ENCODE results near the gene CDC42BPA. TPM values are rescaled to one million over a fixed set of nuclear protein-coding genes. Genes with fewer than 3 reads are reported as not detected.

Gene CDC42BPA
- total and polyA plus RNA-seq, 2 of the 13 experiments (the other 11 are each of a cell fraction or from before 2014, with no cell fraction given), result 6.5 to 16.0 TPM

- TF ChIP-seq, protein P1, sequence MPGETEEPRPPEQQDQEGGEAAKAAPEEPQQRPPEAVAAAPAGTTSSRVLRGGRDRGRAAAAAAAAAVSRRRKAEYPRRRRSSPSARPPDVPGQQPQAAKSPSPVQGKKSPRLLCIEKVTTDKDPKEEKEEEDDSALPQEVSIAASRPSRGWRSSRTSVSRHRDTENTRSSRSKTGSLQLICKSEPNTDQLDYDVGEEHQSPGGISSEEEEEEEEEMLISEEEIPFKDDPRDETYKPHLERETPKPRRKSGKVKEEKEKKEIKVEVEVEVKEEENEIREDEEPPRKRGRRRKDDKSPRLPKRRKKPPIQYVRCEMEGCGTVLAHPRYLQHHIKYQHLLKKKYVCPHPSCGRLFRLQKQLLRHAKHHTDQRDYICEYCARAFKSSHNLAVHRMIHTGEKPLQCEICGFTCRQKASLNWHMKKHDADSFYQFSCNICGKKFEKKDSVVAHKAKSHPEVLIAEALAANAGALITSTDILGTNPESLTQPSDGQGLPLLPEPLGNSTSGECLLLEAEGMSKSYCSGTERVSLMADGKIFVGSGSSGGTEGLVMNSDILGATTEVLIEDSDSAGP (CRISPR knock-in tag; IDR thresholded peaks at IDR 0.05; ENCODE audit: borderline replicate concordance), result peak; percentile 72
- TF ChIP-seq CENPT (CRISPR knock-in tag; IDR thresholded peaks at IDR 0.05; ENCODE audit: low read depth) (no peak), FOXC1 (CRISPR knock-in tag; IDR thresholded peaks at IDR 0.05; ENCODE audit: borderline replicate concordance) (0 out of 2 replicates have a peak, but pooled peaks have one; percentile 15), ZNF672 (CRISPR knock-in tag; IDR thresholded peaks at IDR 0.05) (no peak), NONO (IDR thresholded peaks at IDR 0.05) (no peak), NONO (CRISPR knock-in tag; conservative IDR thresholded peaks at IDR 0.05) (peak; percentile 50; the same call in 1 of the 2 replicates), ZIK1 (CRISPR knock-in tag; IDR thresholded peaks at IDR 0.05; ENCODE audit: borderline replicate concordance, low read depth) (peak; percentile 74), THAP7 (CRISPR knock-in tag; IDR thresholded peaks at IDR 0.05) (0 out of 2 replicates have a peak, but pooled peaks have one; percentile 64), ZNF775 (CRISPR knock-in tag; IDR thresholded peaks at IDR 0.05; ENCODE audit: borderline replicate concordance) (peak; percentile 42; the same call in 1 of the 2 replicates), ZNF451 (CRISPR knock-in tag; IDR thresholded peaks at IDR 0.05) (0 out of 2 replicates have a peak, but pooled peaks have one; percentile 28), SP4 (CRISPR knock-in tag; IDR thresholded peaks at IDR 0.05) (peak; percentile 88), GMEB1 (CRISPR knock-in tag; IDR thresholded peaks at IDR 0.05; ENCODE audit: borderline replicate concordance) (peak; percentile 92), ADNP (CRISPR knock-in tag; IDR thresholded peaks at IDR 0.05) (no peak), ONECUT2 (CRISPR knock-in tag; IDR thresholded peaks at IDR 0.05) (no peak), ETV5 (CRISPR knock-in tag; IDR thresholded peaks at IDR 0.05; ENCODE audit: borderline replicate concordance) (no peak), KMT2A (CRISPR knock-in tag; IDR thresholded peaks at IDR 0.05) (peak; percentile 67; the same call in 1 of the 2 replicates), MATR3 (CRISPR knock-in tag; IDR thresholded peaks at IDR 0.05) (no peak), PLSCR1 (CRISPR knock-in tag; IDR thresholded peaks at IDR 0.05; ENCODE audit: borderline replicate concordance) (no peak), NCOA5 (CRISPR knock-in tag; IDR thresholded peaks at IDR 0.05) (no peak), SSRP1 (CRISPR knock-in tag; IDR thresholded peaks at IDR 0.05) (no peak), YEATS2 (CRISPR knock-in tag; IDR thresholded peaks at IDR 0.05; ENCODE audit: borderline replicate concordance) (peak; percentile 19; the same call in 1 of the 2 replicates), ZNF7 (CRISPR knock-in tag; IDR thresholded peaks at IDR 0.05) (no peak), ATAD3A (CRISPR knock-in tag; IDR thresholded peaks at IDR 0.05) (no peak)
- TF ChIP-seq, protein P2, sequence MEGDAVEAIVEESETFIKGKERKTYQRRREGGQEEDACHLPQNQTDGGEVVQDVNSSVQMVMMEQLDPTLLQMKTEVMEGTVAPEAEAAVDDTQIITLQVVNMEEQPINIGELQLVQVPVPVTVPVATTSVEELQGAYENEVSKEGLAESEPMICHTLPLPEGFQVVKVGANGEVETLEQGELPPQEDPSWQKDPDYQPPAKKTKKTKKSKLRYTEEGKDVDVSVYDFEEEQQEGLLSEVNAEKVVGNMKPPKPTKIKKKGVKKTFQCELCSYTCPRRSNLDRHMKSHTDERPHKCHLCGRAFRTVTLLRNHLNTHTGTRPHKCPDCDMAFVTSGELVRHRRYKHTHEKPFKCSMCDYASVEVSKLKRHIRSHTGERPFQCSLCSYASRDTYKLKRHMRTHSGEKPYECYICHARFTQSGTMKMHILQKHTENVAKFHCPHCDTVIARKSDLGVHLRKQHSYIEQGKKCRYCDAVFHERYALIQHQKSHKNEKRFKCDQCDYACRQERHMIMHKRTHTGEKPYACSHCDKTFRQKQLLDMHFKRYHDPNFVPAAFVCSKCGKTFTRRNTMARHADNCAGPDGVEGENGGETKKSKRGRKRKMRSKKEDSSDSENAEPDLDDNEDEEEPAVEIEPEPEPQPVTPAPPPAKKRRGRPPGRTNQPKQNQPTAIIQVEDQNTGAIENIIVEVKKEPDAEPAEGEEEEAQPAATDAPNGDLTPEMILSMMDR (CRISPR knock-in tag; IDR thresholded peaks at IDR 0.05), result peak; percentile 34; the same call in 1 of the 2 replicates
Measured at GRCh38 chr1:226940029-226940805, 378.1 kb downstream of the CDC42BPA start, which contains the start of gene COQ8A (continued).
